Neural progenitor cell (in vitro differentiated cells): ENCODE data around the gene KRT79. TPM values are rescaled to one million over a fixed set of nuclear protein-coding genes. Genes with fewer than 3 reads are reported as not detected.

ENCODE experiments used
- DNase-seq: peaks from one replicate; pipeline ENCODE4 v3.0.0-alpha.2; 2016; ENCODE audit warnings: low spot score
- H2AFZ ChIP-seq: fragments of 200-600 bp; sonication (generic); replicated peaks from 2 replicates; pipeline ENCODE4 v1.6.1; 2016; ENCODE audit warnings: antibody characterized with exemption
- H3F3A ChIP-seq: fragments of 200-600 bp; sonication (generic); 2 replicates; pipeline ENCODE4 v1.6.1; 2016; ENCODE audit warnings: antibody characterized with exemption, low read depth
- H3K27ac ChIP-seq: fragments of 200-600 bp; sonication (generic); 2 replicates; pipeline ENCODE4 v1.5.1; 2016; ENCODE audit warnings: mild to moderate bottlenecking
- H3K27me3 ChIP-seq: fragments of 200-600 bp; sonication (generic); 2 replicates; pipeline ENCODE4 v1.6.1; 2016; ENCODE audit warnings: mild to moderate bottlenecking, moderate library complexity
- H3K36me3 ChIP-seq: fragments of 200-600 bp; sonication (generic); 2 replicates; pipeline ENCODE4 v1.5.1; 2016
- H3K4me1 ChIP-seq: fragments of 200-600 bp; sonication (generic); 2 replicates; pipeline ENCODE4 v1.6.1; 2016; ENCODE audit warnings: mixed run types
- H3K4me2 ChIP-seq: fragments of 200-600 bp; sonication (generic); 2 replicates; pipeline ENCODE4 v1.6.1; 2016
- H3K4me3 ChIP-seq: fragments of 200-600 bp; sonication (generic); 2 replicates; pipeline ENCODE4 v1.5.1; 2016
- H3K79me2 ChIP-seq: fragments of 200-600 bp; sonication (generic); 2 replicates; pipeline ENCODE4 v1.6.1; 2016; ENCODE audit warnings: low read depth
- H3K9ac ChIP-seq: fragments of 200-600 bp; sonication (generic); 2 replicates; pipeline ENCODE4 v1.6.1; 2016
- H3K9me3 ChIP-seq: fragments of 200-600 bp; sonication (generic); 2 replicates; pipeline ENCODE4 v1.5.1; 2016; ENCODE audit warnings: low read depth
- H4K20me1 ChIP-seq: fragments of 200-600 bp; sonication (generic); 2 replicates; pipeline ENCODE4 v1.6.1; 2016; ENCODE audit warnings: low read depth
- H3K27ac Mint-ChIP-seq: 3 replicates; pipeline ENCODE4 v1.8.0; 2021; ENCODE audit warnings: mixed read lengths
- H3K27me3 Mint-ChIP-seq: 2 replicates; pipeline ENCODE4 v1.8.0; 2022; ENCODE audit warnings: low read depth, mild to moderate bottlenecking, inconsistent platforms, moderate library complexity, mixed read lengths; ENCODE audit not compliant: insufficient read depth
- H3K36me3 Mint-ChIP-seq: 3 replicates; pipeline ENCODE4 v1.8.0; 2021; ENCODE audit warnings: mixed read lengths
- H3K4me1 Mint-ChIP-seq: 3 replicates; pipeline ENCODE4 v1.8.0; 2021; ENCODE audit warnings: mixed read lengths
- H3K4me3 Mint-ChIP-seq: 3 replicates; pipeline ENCODE4 v1.8.0; 2021; ENCODE audit warnings: mild to moderate bottlenecking, moderate library complexity, mixed read lengths
- H3K9me3 Mint-ChIP-seq: 3 replicates; pipeline ENCODE4 v1.8.0; 2020; ENCODE audit warnings: mixed read lengths
- CTCF ChIP-seq: fragments of 200-600 bp; sonication (generic); IDR thresholded peaks from 2 replicates; pipeline ENCODE4 v1.5.1; 2017; ENCODE audit warnings: antibody characterized with exemption, mild to moderate bottlenecking
- EZH2 ChIP-seq: fragments of 200-600 bp; sonication (generic); IDR thresholded peaks from 2 replicates; pipeline ENCODE4 v1.6.1; 2017; ENCODE audit warnings: antibody characterized with exemption, mild to moderate bottlenecking, moderate library complexity
- EZH2phosphoT487 ChIP-seq: fragments of 200-600 bp; sonication (generic); IDR thresholded peaks from 2 replicates; pipeline ENCODE4 v1.6.1; 2017; ENCODE audit warnings: antibody characterized with exemption
- total RNA-seq: library from RNA; depleted of rRNA; stranded (reverse); fragments of >200 nt; gene quantifications from 2 replicates; pipeline ENCODE4 v1.2.3, GENCODE V29; 2015; ENCODE audit warnings: low replicate concordance

KRT79 gene
- total RNA-seq, 1 donor from 2014 or later: not detected

GRCh38 chr12:52844386-52844785, 10.3 kb upstream of the KRT79 start:
- no peak for TF ChIP-seq EZH2phosphoT487
- no peak for TF ChIP-seq EZH2
- no peak for TF ChIP-seq CTCF
- no peak overlapping the region for H3K4me3 Mint-ChIP-seq
- no peaks in the 10 kb centered on the region for H3K79me2 ChIP-seq
- H3K4me2 ChIP-seq: no peak overlapping the region
- no peaks in the 10 kb centered on the region for H3K36me3 Mint-ChIP-seq
- no peaks in the 10 kb centered on the region for H3F3A ChIP-seq
- H3K9ac ChIP-seq: no peak overlapping the region
- no peaks in the 10 kb centered on the region for H3K9me3 ChIP-seq
- H3K27ac Mint-ChIP-seq: no peak overlapping the region
- no peak overlapping the region for H3K27ac ChIP-seq
- no peaks in the 10 kb centered on the region for H3K9me3 Mint-ChIP-seq
- H2AFZ ChIP-seq: no peak overlapping the region
- H4K20me1 ChIP-seq: no peaks in the 10 kb centered on the region
- H3K27me3 Mint-ChIP-seq: peaks cover 15% of the 10 kb centered on the region
- H3K27me3 ChIP-seq: no peaks in the 10 kb centered on the region
- DNase-seq: no peak
- H3K4me3 ChIP-seq: no peak overlapping the region
- peaks cover 6% of the 10 kb centered on the region for H3K4me1 Mint-ChIP-seq
- peaks cover under 1% of the 10 kb centered on the region for H3K4me1 ChIP-seq
- no peaks in the 10 kb centered on the region for H3K36me3 ChIP-seq

GRCh38 chr12:52839436-52840105, 5.5 kb upstream of the KRT79 start:
- Histone ChIP-seq H3K4me2 (no peak overlapping the region), H3K9me3 (no peaks in the 10 kb centered on the region), H4K20me1 (no peaks in the 10 kb centered on the region), H2AFZ (no peak overlapping the region), H3K79me2 (no peaks in the 10 kb centered on the region), H3K4me3 (no peak overlapping the region), H3K27me3 (no peaks in the 10 kb centered on the region), H3F3A (no peaks in the 10 kb centered on the region), H3K9ac (no peak overlapping the region), H3K27ac (no peak overlapping the region), H3K36me3 (no peaks in the 10 kb centered on the region), H3K4me1 (peaks cover 5% of the 10 kb centered on the region)
- no peak overlapping the region for H3K27ac Mint-ChIP-seq
- H3K4me3 Mint-ChIP-seq: no peak overlapping the region
- DNase-seq: no peak
- peaks cover 36% of the 10 kb centered on the region for H3K4me1 Mint-ChIP-seq
- H3K27me3 Mint-ChIP-seq: peaks cover 21% of the 10 kb centered on the region
- TF ChIP-seq CTCF: no peak
- no peak for TF ChIP-seq EZH2phosphoT487
- no peak for TF ChIP-seq EZH2
- H3K9me3 Mint-ChIP-seq: no peaks in the 10 kb centered on the region
- H3K36me3 Mint-ChIP-seq: no peaks in the 10 kb centered on the region

DNA sequence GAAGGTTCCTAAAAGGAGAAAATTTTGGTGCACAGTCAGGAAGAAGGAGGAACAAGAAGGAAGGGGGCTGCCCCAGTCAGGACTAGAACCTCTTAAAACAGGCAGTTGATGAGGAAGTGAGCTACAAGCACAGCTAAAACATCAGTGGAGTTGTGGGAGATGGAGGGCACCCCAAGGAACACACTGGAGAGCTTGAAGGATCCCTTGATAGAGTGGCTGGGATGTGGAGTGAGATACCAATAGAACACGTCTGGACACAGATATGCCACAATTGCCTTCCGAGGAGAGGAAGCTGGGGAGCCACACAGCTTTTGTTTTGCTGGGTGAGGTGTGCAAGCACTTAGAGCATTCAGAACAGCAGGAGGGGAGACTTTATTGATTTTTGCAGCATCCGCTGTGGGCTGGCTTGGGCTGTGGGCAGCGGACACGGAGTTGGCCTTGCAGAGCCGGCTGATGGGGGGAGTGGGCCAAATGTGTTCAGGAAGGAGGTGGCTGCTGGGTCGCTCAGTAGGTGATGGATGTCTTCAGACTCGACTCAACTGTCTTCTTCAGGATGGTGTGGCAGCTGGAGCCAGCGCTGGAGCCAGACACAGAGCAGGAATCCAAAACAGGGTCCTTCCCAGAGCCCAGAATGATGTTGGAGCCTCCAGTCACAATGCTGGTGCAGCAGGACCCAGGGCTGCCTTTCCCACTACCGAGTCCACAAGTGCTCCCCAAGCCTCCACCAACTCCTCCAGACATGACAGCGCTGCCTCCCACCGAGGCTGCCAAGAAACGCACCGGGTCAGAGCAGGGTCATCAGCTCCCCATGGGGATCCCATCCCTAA, 4.7 kb upstream of the KRT79 start:
- DNase-seq: no peak
- Histone ChIP-seq H3K4me1 (peaks cover 5% of the 10 kb centered on the region), H3K27me3 (no peaks in the 10 kb centered on the region), H3K36me3 (no peaks in the 10 kb centered on the region), H3K9ac (no peak overlapping the region), H3K27ac (no peak overlapping the region), H3K4me2 (no peak overlapping the region), H4K20me1 (no peaks in the 10 kb centered on the region), H3K4me3 (no peak overlapping the region), H2AFZ (no peak overlapping the region), H3K79me2 (no peaks in the 10 kb centered on the region), H3F3A (no peaks in the 10 kb centered on the region), H3K9me3 (no peaks in the 10 kb centered on the region)
- Mint-ChIP-seq H3K27ac (peak overlapping the region; percentile 50), H3K36me3 (no peaks in the 10 kb centered on the region), H3K4me3 (no peak overlapping the region), H3K27me3 (peaks cover 21% of the 10 kb centered on the region), H3K9me3 (no peaks in the 10 kb centered on the region), H3K4me1 (peaks cover 36% of the 10 kb centered on the region)
- TF ChIP-seq CTCF (no peak), EZH2phosphoT487 (no peak), EZH2 (no peak)
